CD4-positive, alpha-beta memory T cell (primary cell): ENCODE results near the gene MAPK9. TPM values are rescaled to one million over a fixed set of nuclear protein-coding genes. Genes with fewer than 3 reads are reported as not detected.

Experiments used
- CTCF ChIA-PET: fragments of 350-600 bp; sonication (Branson Sonifier 250); formaldehyde crosslinking; loops from one replicate; lab custom pipeline; 2021; ENCODE audit warnings: inconsistent platforms; ENCODE audit not compliant: partially characterized antibody; lab: Charles Lee
- POLR2A ChIA-PET: fragments of 350-600 bp; sonication (Branson Sonifier 250); formaldehyde crosslinking; loops from one replicate; lab custom pipeline; 2021; ENCODE audit not compliant: partially characterized antibody; lab: Charles Lee
- DNase-seq, 5 donors: peaks; one replicate each; pipeline versions ENCODE4 v3.0.0 to v3.0.0-alpha.2; 2020 to 2022; ENCODE audit warnings: mixed read lengths in 1 of 5
- H3K27ac ChIP-seq: one replicate; pipeline ENCODE4 v1.7.0; 2013; ENCODE audit warnings: low read depth, low read length
- H3K27me3 ChIP-seq: 2 replicates; pipeline ENCODE4 v1.7.0; 2013; ENCODE audit warnings: mild to moderate bottlenecking, low read length, moderate library complexity; ENCODE audit not compliant: insufficient read depth
- H3K36me3 ChIP-seq: 2 replicates; pipeline ENCODE4 v1.7.0; 2013; ENCODE audit warnings: mild to moderate bottlenecking, low read length, moderate library complexity; ENCODE audit not compliant: insufficient read depth
- H3K4me1 ChIP-seq: 2 replicates; pipeline ENCODE4 v1.7.0; 2013; ENCODE audit warnings: mild to moderate bottlenecking, low read length, moderate library complexity; ENCODE audit not compliant: insufficient read depth
- H3K4me3 ChIP-seq, 2 donors: one replicate each; pipeline ENCODE4 v1.7.0; 2013; ENCODE audit warnings: low read length in 2 of 2, mild to moderate bottlenecking in 1 of 2
- H3K9me3 ChIP-seq, 2 donors: one replicate each; pipeline ENCODE4 v1.7.0; 2013; ENCODE audit warnings: low read length in 2 of 2, control low read depth in 1 of 2; ENCODE audit not compliant: control insufficient read depth in 1 of 2
- H3K27ac Mint-ChIP-seq, 7 donors: one replicate each; pipeline ENCODE4 v1.8.0; 2020 to 2021; ENCODE audit warnings: mixed read lengths in 7 of 7, mild to moderate bottlenecking in 6 of 7, inconsistent platforms in 3 of 7, moderate library complexity in 3 of 7
- H3K27me3 Mint-ChIP-seq, 2 donors: one replicate each; pipeline ENCODE4 v1.8.0; 2020 to 2021; ENCODE audit warnings: mixed read lengths in 2 of 2
- H3K36me3 Mint-ChIP-seq, 2 donors: one replicate each; pipeline ENCODE4 v1.8.0; 2020 to 2021; ENCODE audit warnings: mixed read lengths in 2 of 2, inconsistent platforms in 1 of 2, mild to moderate bottlenecking in 1 of 2
- H3K4me1 Mint-ChIP-seq, 4 donors: one replicate each; pipeline ENCODE4 v1.8.0; 2020 to 2021; ENCODE audit warnings: mixed read lengths in 4 of 4, mild to moderate bottlenecking in 1 of 4
- H3K4me3 Mint-ChIP-seq, 8 donors: one replicate each; pipeline ENCODE4 v1.8.0; 2020 to 2021; ENCODE audit warnings: mixed read lengths in 8 of 8, mild to moderate bottlenecking in 7 of 8, moderate library complexity in 6 of 8, inconsistent platforms in 3 of 8
- H3K9me3 Mint-ChIP-seq, 8 donors: one replicate each; pipeline ENCODE4 v1.8.0; 2020 to 2021; ENCODE audit warnings: mixed read lengths in 8 of 8, mild to moderate bottlenecking in 5 of 8, inconsistent platforms in 3 of 8, moderate library complexity in 1 of 8
- intact Hi-C: fragments of 100-400 bp; cut with micrococcal nuclease; formaldehyde crosslinking; loops from one replicate; pipeline ENCODE4 v1.15.1; 2023
- polyA plus RNA-seq, 2 donors: library from polyadenylated mRNA; unstranded; fragments of 300-500 nt; fragmentation: Illumina TruSeq; gene quantifications; one replicate each; pipeline ENCODE4 v1.2.3, GENCODE V29; 2021
- total RNA-seq, 2 experiments: library from RNA; stranded (reverse); gene quantifications; one replicate each; pipeline ENCODE4 v1.2.3, GENCODE V29; 2021

MAPK9 gene
- total and polyA plus RNA-seq, 4 experiments from 2014 or later, result 21.8 to 39.1 (median 35.1) TPM

GRCh38 chr5:180289433-180289832 lies 2.5 kb downstream of the MAPK9 start:
- Histone ChIP-seq H3K27me3 (no peaks in the 10 kb centered on the region), H3K9me3 (no peaks in the 10 kb centered on the region), H3K36me3 (no peaks in the 10 kb centered on the region), H3K27ac (no peak overlapping the region), H3K4me1 (peaks cover 34% of the 10 kb centered on the region), H3K4me3 (no peak overlapping the region)
- Mint-ChIP-seq H3K4me1 (peaks cover 39 to 71% (median 49%) of the 10 kb centered on the region in 4 donors), H3K9me3 (no peaks in the 10 kb centered on the region), H3K4me3 (peak overlapping the region in 2 of 8 donors; percentile 17 to 39), H3K27ac (peak overlapping the region in 1 of 7 donors; percentile 51), H3K27me3 (no peaks in the 10 kb centered on the region), H3K36me3 (peaks cover 27 to 36% of the 10 kb centered on the region in 2 donors)
- DNase-seq, result no peak
- intact Hi-C loops, result no loop called here
- POLR2A ChIA-PET, result interaction anchor here (0.7 kb wide), 2 partner anchors 40 to 682 kb away, joined by 3 read pairs; no protein-coding TSS in a partner anchor
- CTCF ChIA-PET, result interaction anchor here (2.2 to 3.0 kb wide), 2 partner anchors 26 to 39 kb away, joined by 15 to 22 read pairs; no protein-coding TSS in a partner anchor

- H3K4me1 ChIP-seq, result peaks cover 22% of the 10 kb centered on the region
- no peak overlapping the region for H3K4me3 ChIP-seq
- no peak overlapping the region for H3K4me3 Mint-ChIP-seq
- H3K9me3 ChIP-seq, result no peaks in the 10 kb centered on the region
- peaks cover 28 to 56% (median 40%) of the 10 kb centered on the region in 4 donors for H3K4me1 Mint-ChIP-seq
- no peaks in the 10 kb centered on the region for H3K27me3 Mint-ChIP-seq
- no peaks in the 10 kb centered on the region for H3K27me3 ChIP-seq
- no peak overlapping the region for H3K27ac Mint-ChIP-seq
- POLR2A ChIA-PET, result no interaction called here
- DNase-seq, result no peak
- CTCF ChIA-PET, result no interaction called here
- no peak overlapping the region for H3K27ac ChIP-seq
- H3K36me3 Mint-ChIP-seq, result peaks cover 35 to 42% of the 10 kb centered on the region in 2 donors
- H3K9me3 Mint-ChIP-seq, result peaks cover 0 to 2% (median 0%) of the 10 kb centered on the region in 8 donors
- H3K36me3 ChIP-seq, result no peaks in the 10 kb centered on the region
- intact Hi-C loops, result no loop called here
Measured at GRCh38 chr5:180287868-180288267, 4.0 kb downstream of the MAPK9 start.

- ChIA-PET CTCF (no interaction called here), POLR2A (no interaction called here)
- H3K4me1 Mint-ChIP-seq, result peaks cover 25 to 51% (median 38%) of the 10 kb centered on the region in 4 donors
- Histone ChIP-seq H3K9me3 (no peaks in the 10 kb centered on the region), H3K27ac (no peak overlapping the region), H3K27me3 (no peaks in the 10 kb centered on the region), H3K4me1 (peaks cover 21% of the 10 kb centered on the region), H3K36me3 (no peaks in the 10 kb centered on the region), H3K4me3 (no peak overlapping the region)
- peaks cover 0 to 2% (median 0%) of the 10 kb centered on the region in 8 donors for H3K9me3 Mint-ChIP-seq
- peak overlapping the region in 1 of 8 donors; percentile 16 for H3K4me3 Mint-ChIP-seq
- no peak overlapping the region for H3K27ac Mint-ChIP-seq
- intact Hi-C loops, result no loop called here
- H3K27me3 Mint-ChIP-seq, result no peaks in the 10 kb centered on the region
- no peak for DNase-seq
- peaks cover 40 to 44% of the 10 kb centered on the region in 2 donors for H3K36me3 Mint-ChIP-seq
Measured at GRCh38 chr5:180287404-180287803, 4.5 kb downstream of the MAPK9 start.

- DNase-seq, result no peak
- POLR2A ChIA-PET, result no interaction called here
- no peak overlapping the region for H3K27ac Mint-ChIP-seq
- Histone ChIP-seq H3K4me1 (peaks cover under 1% of the 10 kb centered on the region), H3K27ac (no peak overlapping the region), H3K4me3 (no peak overlapping the region), H3K27me3 (no peaks in the 10 kb centered on the region), H3K36me3 (peaks cover 13% of the 10 kb centered on the region), H3K9me3 (no peaks in the 10 kb centered on the region)
- H3K9me3 Mint-ChIP-seq, result peaks cover 0 to 8% (median 3%) of the 10 kb centered on the region in 8 donors
- peaks cover 70 to 71% of the 10 kb centered on the region in 2 donors for H3K36me3 Mint-ChIP-seq
- H3K4me1 Mint-ChIP-seq, result peaks cover 13 to 32% (median 27%) of the 10 kb centered on the region in 4 donors
- no peak overlapping the region for H3K4me3 Mint-ChIP-seq
- H3K27me3 Mint-ChIP-seq, result no peaks in the 10 kb centered on the region
- CTCF ChIA-PET, result interaction anchor here (1.0 kb wide), 2 partner anchors 9 to 11 kb away, joined by 3 read pairs; no protein-coding TSS in a partner anchor
- intact Hi-C loops, result no loop called here
Measured at GRCh38 chr5:180284149-180284548, 7.7 kb downstream of the MAPK9 start.

- Histone ChIP-seq H3K36me3 (peaks cover 15% of the 10 kb centered on the region), H3K27ac (no peak overlapping the region), H3K9me3 (no peaks in the 10 kb centered on the region), H3K4me1 (no peaks in the 10 kb centered on the region), H3K27me3 (no peaks in the 10 kb centered on the region), H3K4me3 (no peak overlapping the region)
- no peak overlapping the region for H3K4me3 Mint-ChIP-seq
- no peak overlapping the region for H3K27ac Mint-ChIP-seq
- H3K27me3 Mint-ChIP-seq, result no peaks in the 10 kb centered on the region
- peaks cover 10 to 26% (median 22%) of the 10 kb centered on the region in 4 donors for H3K4me1 Mint-ChIP-seq
- ChIA-PET CTCF (interaction anchor here (1.0 to 2.4 kb wide), 3 partner anchors 10 to 46 kb away, joined by 3 to 7 read pairs (median 3); no protein-coding TSS in a partner anchor), POLR2A (no interaction called here)
- peaks cover 0 to 8% (median 4%) of the 10 kb centered on the region in 8 donors for H3K9me3 Mint-ChIP-seq
- peaks cover 75 to 79% of the 10 kb centered on the region in 2 donors for H3K36me3 Mint-ChIP-seq
- intact Hi-C loops, result no loop called here
- no peak for DNase-seq
Measured at GRCh38 chr5:180283026-180283615, 8.8 kb downstream of the MAPK9 start.

GRCh38 chr5:180282281-180282680 lies 9.6 kb downstream of the MAPK9 start:
- no peaks in the 10 kb centered on the region for H3K27me3 Mint-ChIP-seq
- no peak overlapping the region for H3K27ac Mint-ChIP-seq
- H3K9me3 Mint-ChIP-seq, result peaks cover 0 to 12% (median 8%) of the 10 kb centered on the region in 8 donors
- DNase-seq, result no peak
- ChIA-PET POLR2A (no interaction called here), CTCF (interaction anchor here (1.1 to 2.4 kb wide), 3 partner anchors 8 to 46 kb away, joined by 4 to 7 read pairs (median 7); no protein-coding TSS in a partner anchor)
- Histone ChIP-seq H3K27ac (no peak overlapping the region), H3K4me3 (no peak overlapping the region), H3K9me3 (no peaks in the 10 kb centered on the region), H3K4me1 (no peaks in the 10 kb centered on the region), H3K36me3 (peaks cover 18% of the 10 kb centered on the region), H3K27me3 (no peaks in the 10 kb centered on the region)
- H3K4me1 Mint-ChIP-seq, result peaks cover 6 to 18% (median 15%) of the 10 kb centered on the region in 4 donors
- H3K36me3 Mint-ChIP-seq, result peaks cover 81 to 84% of the 10 kb centered on the region in 2 donors
- intact Hi-C loops, result no loop called here
- H3K4me3 Mint-ChIP-seq, result no peak overlapping the region

GRCh38 chr5:180281706-180282105 lies 10.2 kb downstream of the MAPK9 start:
- DNase-seq, result no peak
- Mint-ChIP-seq H3K4me3 (no peak overlapping the region), H3K27ac (peak overlapping the region in 1 of 7 donors; percentile 57), H3K9me3 (peaks cover 0 to 17% (median 11%) of the 10 kb centered on the region in 8 donors), H3K27me3 (no peaks in the 10 kb centered on the region), H3K4me1 (peaks cover 6 to 18% (median 14%) of the 10 kb centered on the region in 4 donors), H3K36me3 (peaks cover 82 to 85% of the 10 kb centered on the region in 2 donors)
- ChIA-PET POLR2A (no interaction called here), CTCF (interaction anchor here (1.1 to 2.4 kb wide), 5 partner anchors 9 to 47 kb away, joined by 3 to 10 read pairs (median 7); no protein-coding TSS in a partner anchor)
- Histone ChIP-seq H3K9me3 (no peaks in the 10 kb centered on the region), H3K27me3 (no peaks in the 10 kb centered on the region), H3K4me3 (no peak overlapping the region), H3K36me3 (peaks cover 22% of the 10 kb centered on the region), H3K4me1 (no peaks in the 10 kb centered on the region), H3K27ac (no peak overlapping the region)
- intact Hi-C loops, result no loop called here
